Sciatic nerve (tissue), 2 donors: ENCODE data around the gene LSM3. TPM values are rescaled to one million over a fixed set of nuclear protein-coding genes. Genes with fewer than 3 reads are reported as not detected.
A peak's percentile ranks its signal among the peaks of the same experiment; 100 is the strongest.

ENCODE experiments used
- ATAC-seq: fragments of 200-7000 bp; cut with Tn5 transposase; one replicate; pipeline ENCODE4 v1.9.1; 2020; ENCODE audit warnings: mild to moderate bottlenecking, moderate library complexity
- DNase-seq: peaks from one replicate; pipeline ENCODE4 v3.0.0-alpha.2; 2020; ENCODE audit warnings: low spot score
- intact Hi-C: fragments of 100-400 bp; cut with DNase I; formaldehyde crosslinking; loops from one replicate; pipeline ENCODE4 v1.14.2; 2022
- total RNA-seq: library from RNA; stranded (reverse); fragmentation: NEBNext Ultra II Directional; extraction: Animal tissue kit (Norgen Biotek cat#: 25700); gene quantifications from one replicate; pipeline ENCODE4 v1.2.1, GENCODE V29; 2021
- donor health status: DM: no; HTN: no; CAD: no.
- donor health status: DM: no; HTN: no; CAD: no.

The LSM3 gene
- total RNA-seq, 1 donor from 2014 or later: 8.9 TPM

DNA sequence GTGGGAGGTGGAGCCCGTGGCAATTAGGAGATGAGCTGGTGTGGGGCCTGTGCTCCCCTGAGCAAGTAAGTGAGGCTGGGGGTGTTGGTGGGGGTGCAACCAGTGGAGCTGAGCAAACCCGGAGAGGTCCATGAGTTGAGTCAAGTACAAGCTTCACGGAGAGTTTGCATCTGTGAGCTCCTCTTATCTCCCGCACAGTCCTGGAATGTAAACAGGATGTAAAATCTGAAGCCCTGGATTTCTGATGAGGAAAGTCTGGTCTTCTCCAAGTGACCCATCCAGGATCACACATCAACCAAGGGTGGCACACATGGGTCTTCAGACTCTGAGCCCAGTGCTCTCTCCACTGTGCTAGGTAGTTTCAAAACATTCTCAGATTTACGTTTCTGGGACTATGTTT lies 67.8 kb downstream of the LSM3 start:
- intact Hi-C loops: no loop called here
- ATAC-seq: no peak
- no peak for DNase-seq

DNA sequence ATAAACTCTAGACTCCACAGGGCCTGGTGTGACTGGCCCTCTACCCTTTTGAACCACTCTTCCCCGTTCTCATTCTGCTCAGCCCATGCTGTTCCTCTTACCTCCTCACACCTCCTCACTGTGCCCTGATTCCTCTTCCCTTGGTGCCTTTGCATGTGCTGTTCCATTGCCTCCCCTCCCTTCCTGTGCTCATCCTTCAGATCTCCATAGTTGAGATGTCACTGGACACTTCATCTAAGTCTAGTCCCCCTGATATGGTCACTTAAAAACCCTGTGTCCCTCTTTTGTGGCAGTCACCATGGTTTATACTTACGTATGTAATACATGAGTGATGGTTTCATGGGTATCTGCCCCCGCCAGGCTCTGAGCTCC lies 69.8 kb downstream of the LSM3 start:
- intact Hi-C loops: no loop called here
- peak; percentile 11 for ATAC-seq
- DNase-seq: no peak

DNA sequence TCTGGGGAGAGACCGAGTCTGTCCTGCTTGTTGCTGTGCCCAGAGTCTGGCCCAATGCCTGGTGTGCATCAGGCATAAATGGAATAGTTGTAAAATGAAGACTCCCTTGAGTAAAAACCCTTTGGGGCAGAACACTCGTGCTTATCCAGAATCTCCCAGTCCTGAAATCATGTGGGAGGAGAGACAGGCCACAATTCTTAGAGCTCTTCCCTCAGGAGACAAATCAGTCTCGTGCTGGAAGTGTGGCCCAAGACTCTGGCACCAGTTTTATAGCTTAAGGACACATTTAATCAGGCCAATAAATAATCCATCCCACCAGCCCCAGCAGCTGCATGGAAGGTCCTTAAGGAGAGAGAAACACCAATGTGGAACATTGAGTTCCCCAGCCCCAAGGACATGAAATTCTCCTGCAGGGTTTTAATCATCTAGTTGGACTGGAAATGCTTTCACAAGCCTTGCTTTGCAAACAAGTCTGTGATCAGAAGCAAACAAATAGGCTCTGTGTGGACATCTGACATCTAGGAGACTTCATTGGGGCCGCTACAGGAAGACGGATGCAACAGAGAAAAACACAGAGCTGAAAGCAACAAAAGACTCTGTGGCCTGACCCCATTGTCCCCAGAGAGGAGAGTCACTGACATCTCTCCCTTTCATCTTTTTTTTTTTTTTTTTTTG lies 70.4 kb downstream of the LSM3 start:
- DNase-seq (no peak), ATAC-seq (peak; percentile 89)
- intact Hi-C loops: no loop called here

Other genes with a start within 250 kb of the LSM3 start
- gene CHCHD4, start 53.9 kb upstream of the LSM3 start, total RNA-seq: 11.1 TPM
- 67.7 TPM for gene TMEM43, start 53.8 kb upstream of the LSM3 start, total RNA-seq
- 54.2 TPM for gene XPC, start 216 bp upstream of the LSM3 start, total RNA-seq
- 37.5 TPM for gene SLC6A6, start 223.8 kb downstream of the LSM3 start, total RNA-seq